ENCODE results near the gene PMPCA.

PMPCA gene

GRCh38 chr9:136456258-136456657 lies 45.8 kb downstream of the PMPCA start:
- DNase-seq (ENCODE audit: low spot score), result no peak

GRCh38 chr9:136457326-136457725 lies 46.9 kb downstream of the PMPCA start:
- DNase-seq (ENCODE audit: low spot score), result no peak

- no peak for DNase-seq (ENCODE audit: low spot score)
These were observed 49.0 kb downstream of the PMPCA start for GRCh38 chr9:136459425-136459824.

- no peak for DNase-seq (ENCODE audit: low spot score)
These were observed 50.4 kb downstream of the PMPCA start for GRCh38 chr9:136460772-136461325.

GRCh38 chr9:136462664-136463063 lies 52.2 kb downstream of the PMPCA start:
- DNase-seq (ENCODE audit: low spot score), result no peak

GRCh38 chr9:136463578-136463977 lies 53.1 kb downstream of the PMPCA start:
- DNase-seq (ENCODE audit: low spot score), result no peak

GRCh38 chr9:136464241-136464640 lies 53.8 kb downstream of the PMPCA start:
- no peak for DNase-seq (ENCODE audit: low spot score)

- no peak for DNase-seq (ENCODE audit: low spot score)
These were observed 55.2 kb downstream of the PMPCA start for GRCh38 chr9:136465500-136466154.

GRCh38 chr9:136466155-136466541 lies 55.7 kb downstream of the PMPCA start:
- DNase-seq (ENCODE audit: low spot score), result no peak

GRCh38 chr9:136467766-136468165 lies 57.3 kb downstream of the PMPCA start:
- DNase-seq (ENCODE audit: low spot score), result no peak

GRCh38 chr9:136470356-136470755 lies 59.9 kb downstream of the PMPCA start:
- no peak for DNase-seq (ENCODE audit: low spot score)

GRCh38 chr9:136470792-136471469 lies 60.5 kb downstream of the PMPCA start:
- DNase-seq (ENCODE audit: low spot score), result no peak

- no peak for DNase-seq (ENCODE audit: low spot score)
These were observed 61.5 kb downstream of the PMPCA start for GRCh38 chr9:136471802-136472487.

GRCh38 chr9:136472640-136473353 lies 62.3 kb downstream of the PMPCA start:
- no peak for DNase-seq (ENCODE audit: low spot score)

GRCh38 chr9:136473354-136473721 lies 62.9 kb downstream of the PMPCA start:
- no peak for DNase-seq (ENCODE audit: low spot score)

All from pons (tissue), 1 donor.